Measurements from ENCODE around the gene TSPAN4. TPM values are rescaled to one million over a fixed set of nuclear protein-coding genes. Genes with fewer than 3 reads are reported as not detected.
A peak's percentile ranks its signal among the peaks of the same experiment; 100 is the strongest.

TSPAN4 gene
- total and polyA plus RNA-seq, 4 experiments from 2014 or later = 1.8 to 5.8 (median 4.4) TPM

DNA sequence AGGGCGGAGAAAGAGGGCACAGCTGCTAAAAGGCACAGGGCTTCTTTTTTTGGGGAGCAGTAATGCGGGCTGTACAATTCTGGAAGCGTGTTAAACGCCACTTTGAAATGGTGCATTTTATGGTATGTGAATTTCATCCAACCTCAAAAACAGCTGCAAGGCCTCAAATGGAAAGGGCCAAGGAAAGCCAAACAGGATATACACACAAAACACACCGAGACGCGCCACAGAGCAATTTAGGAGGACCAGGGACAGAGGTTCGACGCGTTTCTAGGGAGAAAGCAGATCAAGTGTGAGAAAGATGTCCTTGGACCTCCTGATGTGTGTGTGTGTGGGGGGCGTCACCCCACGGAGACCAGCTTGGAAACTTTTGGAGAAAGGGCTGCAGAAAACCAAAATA lies 31.1 kb downstream of the TSPAN4 start:
- H3K27me3 Mint-ChIP-seq = no peaks in the 10 kb centered on the region
- CTCF ChIA-PET (ENCODE audit: partially characterized antibody) = interaction anchor here (0.5 kb wide), 1 partner anchor 54 kb away, joined by 4 read pairs; no protein-coding TSS in a partner anchor
- Histone ChIP-seq H3K4me3 (ENCODE audit: low read length in 2 of 2) (no peak overlapping the region), H3K4me1 (ENCODE audit: insufficient read depth, low read length) (no peaks in the 10 kb centered on the region), H3K36me3 (ENCODE audit: insufficient read depth, low read length) (no peaks in the 10 kb centered on the region), H3K27ac (ENCODE audit: low read depth, low read length) (no peak overlapping the region), H3K27me3 (ENCODE audit: insufficient read depth, low read length) (no peaks in the 10 kb centered on the region), H3K9me3 (ENCODE audit: control insufficient read depth in 1 of 2, low read length in 2 of 2) (no peaks in the 10 kb centered on the region)
- peaks cover 12 to 18% of the 10 kb centered on the region in 2 donors for H3K36me3 Mint-ChIP-seq
- no peaks in the 10 kb centered on the region for H3K9me3 Mint-ChIP-seq
- no peak overlapping the region for H3K4me3 Mint-ChIP-seq
- peak overlapping the region in 1 of 7 donors; percentile 60 for H3K27ac Mint-ChIP-seq
- peaks cover 0 to 2% (median 0%) of the 10 kb centered on the region in 4 donors for H3K4me1 Mint-ChIP-seq
- POLR2A ChIA-PET (ENCODE audit: partially characterized antibody) = no interaction called here
- intact Hi-C loops (cut with micrococcal nuclease) = no loop called here
- no peak for DNase-seq

DNA sequence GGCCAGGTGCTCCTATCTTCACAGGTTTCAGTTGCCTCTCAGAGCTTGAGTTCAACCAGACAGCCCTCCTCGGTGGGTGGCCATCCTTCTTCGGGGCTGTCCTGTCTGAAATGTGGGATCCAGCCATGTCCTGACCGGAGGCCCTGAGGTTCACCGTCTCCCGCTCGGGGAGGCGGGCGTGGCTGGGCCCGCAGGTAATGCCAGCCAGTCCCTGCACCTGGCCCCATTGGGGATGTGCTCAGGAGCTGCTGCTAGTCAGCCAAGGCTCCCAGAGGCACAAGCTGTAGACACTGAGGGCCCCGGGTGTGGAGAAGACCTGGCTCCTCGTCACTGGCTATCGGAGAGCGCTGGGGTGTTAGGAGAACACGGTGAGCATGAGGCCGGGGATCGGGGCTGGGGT lies 32.6 kb downstream of the TSPAN4 start:
- Histone ChIP-seq H3K27me3 (ENCODE audit: insufficient read depth, low read length) (no peaks in the 10 kb centered on the region), H3K27ac (ENCODE audit: low read depth, low read length) (no peak overlapping the region), H3K4me1 (ENCODE audit: insufficient read depth, low read length) (no peaks in the 10 kb centered on the region), H3K9me3 (ENCODE audit: control insufficient read depth in 1 of 2, low read length in 2 of 2) (no peaks in the 10 kb centered on the region), H3K4me3 (ENCODE audit: low read length in 2 of 2) (no peak overlapping the region), H3K36me3 (ENCODE audit: insufficient read depth, low read length) (no peaks in the 10 kb centered on the region)
- no peaks in the 10 kb centered on the region for H3K9me3 Mint-ChIP-seq
- DNase-seq = no peak
- no peak overlapping the region for H3K4me3 Mint-ChIP-seq
- intact Hi-C loops (cut with micrococcal nuclease) = no loop called here
- H3K36me3 Mint-ChIP-seq = peaks cover 16 to 22% of the 10 kb centered on the region in 2 donors
- peaks cover 0 to 2% (median 0%) of the 10 kb centered on the region in 4 donors for H3K4me1 Mint-ChIP-seq
- no peaks in the 10 kb centered on the region for H3K27me3 Mint-ChIP-seq
- ChIA-PET CTCF (ENCODE audit: partially characterized antibody) (interaction anchor here (0.6 kb wide), 1 partner anchor 190 kb away, joined by 4 read pairs; no protein-coding TSS in a partner anchor), POLR2A (ENCODE audit: partially characterized antibody) (no interaction called here)
- no peak overlapping the region for H3K27ac Mint-ChIP-seq

DNA sequence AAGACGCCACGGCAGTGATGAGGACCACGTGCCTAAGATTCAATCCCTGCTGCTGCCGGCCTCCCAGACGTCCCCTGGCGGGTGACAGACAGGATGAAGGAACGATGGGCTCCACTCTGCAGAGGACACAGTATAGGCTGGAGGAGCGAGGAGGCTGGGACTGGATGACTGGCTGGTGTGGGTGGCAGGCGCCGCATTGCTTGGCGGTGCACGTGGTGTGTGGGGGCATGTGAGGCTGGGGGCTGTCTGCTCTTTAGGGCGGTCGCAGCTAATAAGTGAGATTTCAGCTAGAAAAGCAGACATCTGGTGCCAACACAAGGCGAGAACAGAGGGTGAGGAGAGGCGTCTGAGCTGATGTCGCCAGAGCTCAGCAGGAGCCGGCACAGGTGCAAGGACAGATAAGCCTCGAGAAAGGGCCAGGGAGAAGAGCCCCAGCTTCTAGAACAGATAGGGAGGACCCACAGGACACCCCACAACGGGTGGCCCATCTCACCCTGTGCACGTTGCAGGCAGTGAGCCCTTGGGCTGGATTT lies 33.2 kb downstream of the TSPAN4 start:
- no peaks in the 10 kb centered on the region for H3K27me3 ChIP-seq (ENCODE audit: insufficient read depth, low read length)
- H3K4me3 ChIP-seq (ENCODE audit: low read length in 2 of 2) = no peak overlapping the region
- no peaks in the 10 kb centered on the region for H3K36me3 ChIP-seq (ENCODE audit: insufficient read depth, low read length)
- no peaks in the 10 kb centered on the region for H3K9me3 ChIP-seq (ENCODE audit: control insufficient read depth in 1 of 2, low read length in 2 of 2)
- Mint-ChIP-seq H3K27ac (peak overlapping the region in 1 of 7 donors; percentile 29), H3K36me3 (peaks cover 16 to 26% of the 10 kb centered on the region in 2 donors), H3K4me1 (peaks cover 0 to 2% (median 0%) of the 10 kb centered on the region in 4 donors), H3K4me3 (no peak overlapping the region), H3K9me3 (no peaks in the 10 kb centered on the region), H3K27me3 (no peaks in the 10 kb centered on the region)
- intact Hi-C loops (cut with micrococcal nuclease) = no loop called here
- no peaks in the 10 kb centered on the region for H3K4me1 ChIP-seq (ENCODE audit: insufficient read depth, low read length)
- POLR2A ChIA-PET (ENCODE audit: partially characterized antibody) = no interaction called here
- no peak overlapping the region for H3K27ac ChIP-seq (ENCODE audit: low read depth, low read length)
- DNase-seq = no peak
- CTCF ChIA-PET (ENCODE audit: partially characterized antibody) = no interaction called here

DNA sequence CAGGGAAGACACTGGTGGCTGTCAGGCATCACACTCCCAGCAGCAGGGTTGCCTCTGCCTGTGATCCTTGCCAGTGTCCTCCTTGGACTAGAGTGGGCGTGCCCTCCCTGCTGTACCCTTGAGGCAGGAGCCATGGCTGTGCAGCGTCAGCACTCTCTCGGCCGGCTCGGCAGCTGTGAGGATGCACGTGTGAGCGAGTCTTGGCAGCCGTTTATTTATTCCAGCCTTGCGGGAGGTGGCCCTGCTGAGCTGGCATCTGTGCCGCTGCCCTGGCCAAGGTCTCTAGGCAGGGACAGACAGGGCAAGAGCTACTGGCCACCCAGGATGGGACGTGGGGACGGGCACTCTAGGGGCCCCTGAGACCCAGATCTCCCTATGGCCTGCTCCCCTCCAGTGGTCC lies 33.9 kb downstream of the TSPAN4 start:
- no peaks in the 10 kb centered on the region for H3K27me3 Mint-ChIP-seq
- Histone ChIP-seq H3K27me3 (ENCODE audit: insufficient read depth, low read length) (no peaks in the 10 kb centered on the region), H3K4me1 (ENCODE audit: insufficient read depth, low read length) (no peaks in the 10 kb centered on the region), H3K27ac (ENCODE audit: low read depth, low read length) (no peak overlapping the region), H3K36me3 (ENCODE audit: insufficient read depth, low read length) (no peaks in the 10 kb centered on the region), H3K9me3 (ENCODE audit: control insufficient read depth in 1 of 2, low read length in 2 of 2) (no peaks in the 10 kb centered on the region), H3K4me3 (ENCODE audit: low read length in 2 of 2) (no peak overlapping the region)
- CTCF ChIA-PET (ENCODE audit: partially characterized antibody) = no interaction called here
- no peak for DNase-seq
- no peak overlapping the region for H3K4me3 Mint-ChIP-seq
- no peaks in the 10 kb centered on the region for H3K9me3 Mint-ChIP-seq
- no peak overlapping the region for H3K27ac Mint-ChIP-seq
- intact Hi-C loops (cut with micrococcal nuclease) = no loop called here
- H3K36me3 Mint-ChIP-seq = peaks cover 16 to 27% of the 10 kb centered on the region in 2 donors
- peaks cover 0 to 2% (median 0%) of the 10 kb centered on the region in 4 donors for H3K4me1 Mint-ChIP-seq
- POLR2A ChIA-PET (ENCODE audit: partially characterized antibody) = interaction anchor here (0.6 kb wide), 1 partner anchor 8 kb away, joined by 3 read pairs; no protein-coding TSS in a partner anchor

DNA sequence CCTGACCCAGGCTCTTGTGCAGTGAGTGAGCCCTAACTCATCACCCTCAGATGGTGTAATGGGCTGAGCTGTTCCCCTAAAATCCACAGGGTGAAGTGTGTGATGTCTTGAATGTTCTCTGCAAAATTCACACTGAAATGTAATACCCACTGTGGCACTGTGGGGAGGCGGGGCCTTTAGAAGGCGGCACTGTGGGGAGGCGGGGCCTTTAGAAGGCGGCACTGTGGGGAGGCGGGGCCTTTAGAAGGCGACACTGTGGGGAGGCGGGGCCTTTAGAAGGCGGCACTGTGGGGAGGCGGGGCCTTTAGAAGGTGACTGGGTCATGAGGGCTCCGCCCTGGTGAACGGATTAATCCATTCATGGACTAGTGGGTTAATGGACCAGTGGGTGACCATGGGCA lies 34.9 kb downstream of the TSPAN4 start:
- Mint-ChIP-seq H3K27ac (no peak overlapping the region), H3K36me3 (peaks cover 22 to 28% of the 10 kb centered on the region in 2 donors), H3K27me3 (no peaks in the 10 kb centered on the region), H3K4me1 (peaks cover 0 to 2% (median 0%) of the 10 kb centered on the region in 4 donors), H3K4me3 (no peak overlapping the region), H3K9me3 (no peaks in the 10 kb centered on the region)
- intact Hi-C loops (cut with micrococcal nuclease) = no loop called here
- ChIA-PET CTCF (ENCODE audit: partially characterized antibody) (no interaction called here), POLR2A (ENCODE audit: partially characterized antibody) (no interaction called here)
- no peak for DNase-seq
- H3K9me3 ChIP-seq (ENCODE audit: control insufficient read depth in 1 of 2, low read length in 2 of 2) = no peaks in the 10 kb centered on the region
- no peaks in the 10 kb centered on the region for H3K36me3 ChIP-seq (ENCODE audit: insufficient read depth, low read length)
- no peak overlapping the region for H3K27ac ChIP-seq (ENCODE audit: low read depth, low read length)
- no peaks in the 10 kb centered on the region for H3K27me3 ChIP-seq (ENCODE audit: insufficient read depth, low read length)
- H3K4me1 ChIP-seq (ENCODE audit: insufficient read depth, low read length) = no peaks in the 10 kb centered on the region
- H3K4me3 ChIP-seq (ENCODE audit: low read length in 2 of 2) = no peak overlapping the region

DNA sequence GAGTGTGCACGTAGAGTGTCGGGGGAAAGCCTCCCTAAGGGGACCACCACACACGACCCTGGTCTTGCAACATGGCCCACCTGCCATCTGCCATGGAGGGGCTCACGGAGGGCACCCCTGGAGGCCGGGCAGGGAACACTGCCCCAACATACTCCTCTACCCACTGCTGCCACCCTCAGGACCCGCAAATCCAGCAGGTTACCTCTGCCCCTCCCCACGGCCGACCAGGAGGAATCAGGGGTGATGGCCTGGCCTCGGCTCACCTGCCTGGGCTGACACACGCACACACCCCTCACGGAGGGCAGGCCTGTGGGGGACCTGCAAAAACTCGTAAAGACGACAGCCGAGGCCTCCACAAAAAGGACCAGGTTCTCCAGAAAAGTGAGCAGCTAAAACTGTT lies 37.8 kb downstream of the TSPAN4 start:
- intact Hi-C loops (cut with micrococcal nuclease) = no loop called here
- Mint-ChIP-seq H3K4me3 (no peak overlapping the region), H3K4me1 (peaks cover 0 to 2% (median 0%) of the 10 kb centered on the region in 4 donors), H3K36me3 (peaks cover 16 to 23% of the 10 kb centered on the region in 2 donors), H3K9me3 (no peaks in the 10 kb centered on the region), H3K27ac (no peak overlapping the region), H3K27me3 (no peaks in the 10 kb centered on the region)
- ChIA-PET CTCF (ENCODE audit: partially characterized antibody) (no interaction called here), POLR2A (ENCODE audit: partially characterized antibody) (no interaction called here)
- Histone ChIP-seq H3K4me1 (ENCODE audit: insufficient read depth, low read length) (no peaks in the 10 kb centered on the region), H3K9me3 (ENCODE audit: control insufficient read depth in 1 of 2, low read length in 2 of 2) (no peaks in the 10 kb centered on the region), H3K27me3 (ENCODE audit: insufficient read depth, low read length) (no peaks in the 10 kb centered on the region), H3K4me3 (ENCODE audit: low read length in 2 of 2) (no peak overlapping the region), H3K36me3 (ENCODE audit: insufficient read depth, low read length) (no peaks in the 10 kb centered on the region), H3K27ac (ENCODE audit: low read depth, low read length) (no peak overlapping the region)
- DNase-seq = no peak

DNA sequence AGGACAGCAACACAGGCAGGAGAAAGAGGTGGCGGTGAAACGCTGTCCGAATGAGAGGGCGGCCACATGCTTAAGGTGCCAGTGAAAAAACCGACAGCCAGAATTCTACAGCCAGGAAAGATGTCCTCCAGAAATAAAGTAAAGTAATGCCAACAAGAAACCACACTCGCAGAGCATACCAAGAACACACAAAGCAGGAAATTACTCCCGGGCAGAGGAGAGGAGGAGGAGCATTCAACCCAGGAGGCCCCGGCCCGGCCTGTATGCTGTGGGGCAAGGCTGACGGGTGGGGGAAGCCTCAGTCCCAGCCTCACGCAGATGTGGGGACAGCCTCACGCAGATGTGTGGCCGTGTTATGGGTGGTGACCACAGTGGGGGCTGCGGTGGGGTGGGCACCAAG lies 39.9 kb downstream of the TSPAN4 start:
- POLR2A ChIA-PET (ENCODE audit: partially characterized antibody) = no interaction called here
- peaks cover 17 to 25% of the 10 kb centered on the region in 2 donors for H3K36me3 Mint-ChIP-seq
- H3K4me3 Mint-ChIP-seq = no peak overlapping the region
- no peaks in the 10 kb centered on the region for H3K36me3 ChIP-seq (ENCODE audit: insufficient read depth, low read length)
- peak in 1 of 5 donors; percentile 7 for DNase-seq
- intact Hi-C loops (cut with micrococcal nuclease) = no loop called here
- H3K9me3 ChIP-seq (ENCODE audit: control insufficient read depth in 1 of 2, low read length in 2 of 2) = no peaks in the 10 kb centered on the region
- H3K4me3 ChIP-seq (ENCODE audit: low read length in 2 of 2) = no peak overlapping the region
- H3K27me3 ChIP-seq (ENCODE audit: insufficient read depth, low read length) = no peaks in the 10 kb centered on the region
- H3K27me3 Mint-ChIP-seq = no peaks in the 10 kb centered on the region
- no peaks in the 10 kb centered on the region for H3K9me3 Mint-ChIP-seq
- no peak overlapping the region for H3K27ac Mint-ChIP-seq
- CTCF ChIA-PET (ENCODE audit: partially characterized antibody) = no interaction called here
- H3K4me1 Mint-ChIP-seq = no peaks in the 10 kb centered on the region
- no peaks in the 10 kb centered on the region for H3K4me1 ChIP-seq (ENCODE audit: insufficient read depth, low read length)
- H3K27ac ChIP-seq (ENCODE audit: low read depth, low read length) = no peak overlapping the region

DNA sequence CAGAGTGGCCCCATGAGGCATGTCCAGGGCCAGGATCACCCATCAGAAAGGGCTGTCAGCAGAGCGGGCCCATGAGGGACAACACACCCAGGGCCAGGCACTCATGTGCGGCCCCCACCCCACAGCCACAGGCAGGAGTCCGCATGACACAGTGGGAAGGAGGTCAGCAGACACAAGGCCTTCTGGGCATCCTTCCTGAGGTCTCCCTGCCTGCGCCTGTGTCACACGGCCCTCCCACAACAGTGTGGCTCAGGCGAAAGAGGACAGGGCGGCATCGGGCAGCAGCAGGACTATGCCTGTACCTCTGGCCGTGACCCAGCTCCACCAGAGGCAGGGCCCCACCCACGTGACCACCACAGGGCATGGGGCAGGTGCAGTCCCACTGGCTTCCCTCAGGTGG lies 40.9 kb downstream of the TSPAN4 start:
- POLR2A ChIA-PET (ENCODE audit: partially characterized antibody) = no interaction called here
- peaks cover 17 to 26% of the 10 kb centered on the region in 2 donors for H3K36me3 Mint-ChIP-seq
- H3K36me3 ChIP-seq (ENCODE audit: insufficient read depth, low read length) = peaks cover 3% of the 10 kb centered on the region

More for the DNA sequence above, 40.9 kb downstream of the TSPAN4 start:
- CTCF ChIA-PET (ENCODE audit: partially characterized antibody) = no interaction called here
- Histone ChIP-seq H3K9me3 (ENCODE audit: control insufficient read depth in 1 of 2, low read length in 2 of 2) (no peaks in the 10 kb centered on the region), H3K4me1 (ENCODE audit: insufficient read depth, low read length) (no peaks in the 10 kb centered on the region), H3K27me3 (ENCODE audit: insufficient read depth, low read length) (no peaks in the 10 kb centered on the region), H3K4me3 (ENCODE audit: low read length in 2 of 2) (no peak overlapping the region), H3K27ac (ENCODE audit: low read depth, low read length) (no peak overlapping the region)
- no peak overlapping the region for H3K27ac Mint-ChIP-seq
- H3K9me3 Mint-ChIP-seq = no peaks in the 10 kb centered on the region
- no peaks in the 10 kb centered on the region for H3K4me1 Mint-ChIP-seq
- no peak overlapping the region for H3K4me3 Mint-ChIP-seq
- DNase-seq = no peak
- no peaks in the 10 kb centered on the region for H3K27me3 Mint-ChIP-seq
- intact Hi-C loops (cut with micrococcal nuclease) = no loop called here
